ENCODE results near the gene MYO1B.
"Not testable (repeated sequence)": the region's sequence is repeated elsewhere in the genome, so short reads cannot be mapped to it uniquely, and the experiment has no call there.

The MYO1B gene

DNA sequence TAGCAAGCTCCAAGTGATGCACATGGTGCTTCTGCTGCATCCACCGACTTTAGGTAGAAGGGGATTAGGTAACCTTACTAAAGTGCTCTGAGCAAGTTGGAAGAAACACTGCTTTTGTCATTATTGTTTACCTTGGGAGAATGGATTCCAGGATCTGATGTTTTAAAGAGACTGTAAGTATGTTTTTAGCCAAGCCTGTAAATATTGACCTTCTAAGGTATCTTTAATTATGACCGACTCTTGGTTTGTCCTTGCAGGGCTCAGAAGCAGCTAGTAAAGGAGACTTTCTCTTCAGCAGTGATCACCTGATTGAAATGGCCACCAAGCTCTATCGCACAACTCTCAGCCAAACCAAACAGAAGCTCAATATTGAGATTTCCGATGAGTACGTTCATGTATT lies 170.7 kb downstream of the MYO1B start:
- DNase-seq: no peak

DNA sequence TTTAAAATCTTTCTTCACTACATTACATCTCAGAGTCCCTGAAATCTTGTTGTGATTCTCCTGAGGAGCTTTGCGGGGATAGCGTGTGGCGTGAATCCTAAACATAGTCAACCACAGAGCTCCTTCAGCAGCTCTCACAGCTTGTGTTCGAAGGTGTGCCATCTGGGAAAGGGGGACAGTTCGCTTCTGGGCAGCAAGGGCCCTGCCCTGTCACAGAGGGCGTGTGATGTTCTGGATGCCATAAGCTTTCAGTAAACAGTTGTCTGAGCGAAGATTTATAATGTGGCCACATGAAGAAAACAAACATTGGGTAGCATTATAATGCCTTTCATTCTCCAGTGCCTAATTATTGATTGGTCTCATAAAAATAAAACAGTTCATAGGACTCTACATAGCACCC lies 172.5 kb downstream of the MYO1B start:
- DNase-seq: no peak

DNA sequence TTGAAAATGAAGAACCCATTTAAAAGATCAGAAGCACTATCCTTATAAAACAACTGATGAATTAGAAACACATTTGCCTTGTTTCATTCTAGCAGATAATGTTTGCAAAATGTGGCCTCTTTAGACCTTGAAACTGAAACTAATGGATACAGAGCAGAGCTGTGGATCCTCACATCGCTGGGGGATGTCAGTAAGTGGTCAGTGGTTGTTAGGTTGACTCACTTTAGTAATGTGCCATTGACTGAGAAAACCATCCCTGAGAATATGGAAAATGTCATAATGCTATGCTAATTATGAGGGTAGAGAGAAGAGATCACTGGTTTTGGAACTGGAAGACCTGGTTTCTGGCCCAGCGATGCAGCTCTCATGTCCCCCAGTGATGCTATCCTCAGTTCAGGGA lies 176.7 kb downstream of the MYO1B start:
- no peak for DNase-seq

DNA sequence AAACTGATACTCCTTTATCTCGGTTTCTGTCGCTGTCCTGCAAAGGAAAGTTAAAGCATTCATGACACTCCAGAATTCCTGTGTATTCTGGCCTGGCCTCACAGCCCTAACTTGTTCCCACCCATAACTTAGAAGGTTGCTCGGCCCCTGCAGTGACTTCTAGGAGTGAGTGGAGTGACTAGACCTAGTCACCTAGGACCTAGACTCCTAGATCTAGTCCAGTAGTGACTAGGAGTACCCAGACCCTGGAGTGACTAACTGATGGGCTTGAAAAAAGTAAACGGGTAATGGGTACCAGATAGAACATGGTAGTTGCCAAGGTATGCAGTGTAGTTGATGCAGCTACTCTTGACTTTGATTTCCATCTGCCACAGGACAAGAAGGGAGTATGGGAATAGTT lies 181.8 kb downstream of the MYO1B start:
- DNase-seq: no peak

DNA sequence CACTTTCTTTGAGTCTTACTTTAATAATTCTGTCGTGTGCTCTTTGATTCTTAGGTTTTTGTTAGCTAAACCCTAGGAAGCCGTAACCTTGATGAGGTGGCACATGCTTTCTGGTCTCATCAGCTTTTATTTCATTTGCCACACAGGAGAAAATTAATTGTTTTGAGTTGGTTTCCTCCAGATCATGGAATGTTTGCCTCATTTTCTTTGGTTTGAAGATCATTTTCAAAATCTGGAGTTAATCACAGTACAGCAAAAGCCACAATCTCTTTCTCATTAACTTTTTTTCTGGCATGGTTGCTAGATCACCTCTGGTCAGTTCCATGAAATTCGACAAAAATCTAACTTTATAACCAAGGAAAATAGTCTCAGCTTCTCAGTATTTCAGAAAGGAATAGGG lies 182.9 kb downstream of the MYO1B start:
- DNase-seq: no peak

DNA sequence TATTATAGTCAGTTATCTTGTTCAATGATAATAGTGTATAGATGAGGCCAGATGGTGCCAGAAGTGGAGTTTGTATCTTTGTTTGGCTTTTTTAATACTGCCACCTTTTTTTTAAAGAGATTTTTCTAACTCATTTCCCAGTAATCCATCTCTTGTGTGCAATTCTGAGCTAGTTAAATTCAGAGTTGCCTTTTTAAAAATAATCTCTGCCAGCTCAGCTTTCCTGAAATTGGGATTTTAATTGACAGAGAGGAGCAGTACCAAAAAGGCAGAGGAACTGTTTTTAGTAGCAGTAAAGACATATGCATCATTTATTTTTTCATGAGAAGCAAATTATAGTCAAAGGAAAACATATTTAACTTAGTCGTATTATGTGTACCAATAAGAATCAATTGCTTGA lies 185.3 kb downstream of the MYO1B start:
- no peak for DNase-seq

DNA sequence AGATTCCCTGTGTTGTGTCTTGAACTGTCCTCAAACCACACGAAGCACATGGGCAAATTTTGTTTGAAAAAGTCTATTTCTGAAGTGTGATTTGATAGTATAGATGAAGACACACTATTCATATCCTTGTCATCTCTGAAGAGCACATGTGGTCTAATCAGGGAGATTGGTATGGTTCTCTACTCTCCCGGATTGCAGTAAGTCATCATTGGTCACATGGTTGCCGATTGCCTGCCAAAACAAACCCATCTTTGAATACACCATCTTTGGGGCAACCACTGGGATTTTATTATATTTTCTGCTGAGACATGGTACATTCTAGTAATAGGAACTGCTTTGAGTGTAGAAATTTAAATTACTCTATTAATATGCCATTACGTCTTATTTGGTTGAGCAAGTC lies 186.9 kb downstream of the MYO1B start:
- no peak for DNase-seq

DNA sequence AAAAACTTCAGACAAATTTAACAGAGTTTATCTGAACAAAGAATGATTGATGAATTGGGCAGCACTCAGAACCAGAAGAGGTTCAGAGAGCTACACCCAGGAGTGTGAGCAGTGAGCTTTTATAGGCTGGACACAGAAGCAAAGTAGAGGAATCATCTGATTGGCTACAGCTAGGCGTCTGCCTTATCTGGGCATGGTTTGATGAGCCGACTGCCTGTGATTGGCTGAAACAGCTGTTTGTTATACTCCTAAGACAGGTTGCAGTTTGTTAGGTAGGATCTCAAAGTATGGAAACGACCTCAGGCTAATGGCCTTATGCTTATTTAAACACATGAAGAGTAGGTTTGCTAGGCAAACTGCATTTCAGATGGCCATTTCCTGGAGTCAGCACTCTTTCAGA lies 188.9 kb downstream of the MYO1B start:
- DNase-seq: no peak

DNA sequence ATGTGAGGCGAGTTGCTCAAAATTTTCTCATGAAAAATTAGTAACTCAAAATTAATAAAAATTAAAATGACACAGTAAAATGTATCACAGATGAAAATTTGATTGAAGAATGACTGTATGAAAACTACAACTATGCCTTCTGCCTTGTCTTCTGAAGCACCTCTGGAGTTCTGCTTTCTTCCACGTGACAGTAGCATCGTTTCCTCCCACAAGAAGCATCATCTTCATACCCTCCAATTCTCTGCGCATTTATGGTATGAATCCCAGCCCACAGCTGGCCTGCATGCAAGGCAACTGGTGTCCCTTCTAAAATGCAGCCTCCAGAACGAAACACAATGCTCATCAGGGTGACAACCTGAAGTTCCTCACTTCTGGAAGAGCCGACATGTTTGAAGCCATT lies 189.9 kb downstream of the MYO1B start:
- DNase-seq: no peak

DNA sequence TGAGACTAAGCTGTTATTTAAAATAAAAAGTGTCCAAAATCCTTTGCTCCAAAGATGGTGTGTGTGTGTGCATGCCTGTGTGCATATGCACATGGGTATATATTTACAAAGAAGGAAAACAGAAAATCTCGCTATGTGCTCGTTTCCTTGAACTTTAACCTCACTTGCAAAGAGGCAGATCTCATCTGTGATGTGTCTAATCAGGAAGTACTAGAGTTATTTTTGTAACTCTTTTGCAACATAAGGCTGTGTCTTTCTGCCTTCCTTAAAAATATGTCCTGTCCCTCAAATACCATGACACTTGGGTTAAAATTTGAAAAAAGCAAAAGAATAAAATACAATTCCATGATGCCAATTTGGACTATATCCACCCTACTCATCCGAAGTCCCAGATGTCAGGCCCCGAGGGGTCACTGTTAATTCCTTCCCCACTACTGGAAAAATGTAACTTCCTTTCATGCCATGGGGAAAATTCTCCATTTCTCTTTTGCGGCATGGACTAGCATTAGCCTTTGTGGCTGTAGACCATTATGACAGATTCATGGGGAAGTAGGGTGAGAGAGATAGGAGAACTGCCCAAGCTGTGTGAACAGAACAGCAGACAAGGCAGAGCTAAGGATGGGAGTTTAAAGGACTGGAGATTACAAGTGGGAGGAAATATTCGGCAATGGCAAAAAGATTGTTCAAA lies 191.3 kb downstream of the MYO1B start:
- DNase-seq: no peak

DNA sequence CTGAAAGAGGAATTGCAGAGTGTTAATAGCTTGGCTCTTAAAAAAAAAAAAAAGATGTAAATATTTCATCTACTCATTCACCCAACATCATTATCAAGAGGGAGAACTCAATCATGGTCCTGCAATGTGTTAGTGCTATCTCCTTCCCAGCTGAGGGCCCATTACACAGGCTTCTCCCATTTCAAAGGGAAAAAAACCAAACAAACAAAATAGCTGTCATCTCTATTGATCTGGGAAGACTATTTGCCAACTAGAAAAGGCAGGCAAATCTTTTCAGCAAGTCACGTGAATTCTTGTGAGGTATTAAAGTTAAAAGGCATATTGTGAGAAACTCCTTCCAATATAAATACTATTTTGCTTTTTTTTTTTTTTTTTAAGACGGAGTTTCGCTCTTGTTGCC lies 194.3 kb downstream of the MYO1B start:
- no peak for DNase-seq

DNA sequence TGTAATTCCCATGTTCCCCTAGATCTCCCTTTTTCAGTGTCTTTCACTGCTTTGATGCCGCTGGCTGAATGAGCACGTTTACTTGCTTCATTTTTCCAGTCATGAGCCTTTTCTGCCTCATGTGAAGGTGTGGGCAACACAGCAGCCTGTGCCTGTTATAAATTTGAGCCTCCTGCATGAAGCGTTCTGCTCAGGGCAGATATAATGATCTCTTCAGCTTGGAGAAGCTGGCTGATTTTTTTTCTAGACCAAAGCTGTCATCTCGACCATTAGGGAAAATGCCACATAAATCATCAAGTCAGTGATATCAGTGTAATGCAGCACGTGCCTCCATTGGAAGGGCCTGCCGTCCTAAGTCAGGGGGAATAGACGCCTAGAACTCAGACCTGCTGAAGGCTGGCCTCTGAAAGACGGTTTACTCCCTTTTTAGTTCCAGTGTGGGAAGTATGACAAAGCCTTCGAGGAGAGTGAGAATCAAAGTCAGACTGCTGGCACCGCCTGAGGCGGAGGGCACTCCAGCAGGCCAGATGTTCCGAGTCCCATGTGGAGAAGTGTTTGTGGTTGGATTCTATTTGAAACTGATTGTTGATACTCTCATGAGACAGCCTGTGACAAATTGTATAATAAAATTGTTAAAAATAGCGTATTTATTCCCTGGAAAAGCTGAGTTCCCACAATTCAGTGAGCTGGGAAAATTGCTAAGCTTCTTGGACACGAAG lies 196.5 kb downstream of the MYO1B start:
- no peak for DNase-seq

DNA sequence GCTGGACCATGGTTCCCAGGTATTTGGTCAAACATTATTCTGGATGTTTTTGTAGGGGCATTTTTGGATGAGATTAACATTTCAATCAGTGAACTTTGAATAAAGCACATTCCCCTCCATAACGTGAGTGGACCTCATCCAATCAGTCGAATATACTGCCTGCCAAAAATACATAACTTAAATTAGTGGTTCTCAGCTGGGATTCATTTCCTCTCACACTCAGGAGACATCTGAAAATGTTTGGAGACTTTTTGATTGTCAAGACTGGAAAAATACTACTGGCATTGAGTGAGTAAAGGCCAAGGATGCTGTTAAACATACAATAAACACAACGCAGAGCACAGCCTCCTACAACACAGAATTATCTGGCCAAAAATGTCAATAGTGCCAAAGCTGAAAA lies 198.2 kb downstream of the MYO1B start:
- DNase-seq: no peak

DNA sequence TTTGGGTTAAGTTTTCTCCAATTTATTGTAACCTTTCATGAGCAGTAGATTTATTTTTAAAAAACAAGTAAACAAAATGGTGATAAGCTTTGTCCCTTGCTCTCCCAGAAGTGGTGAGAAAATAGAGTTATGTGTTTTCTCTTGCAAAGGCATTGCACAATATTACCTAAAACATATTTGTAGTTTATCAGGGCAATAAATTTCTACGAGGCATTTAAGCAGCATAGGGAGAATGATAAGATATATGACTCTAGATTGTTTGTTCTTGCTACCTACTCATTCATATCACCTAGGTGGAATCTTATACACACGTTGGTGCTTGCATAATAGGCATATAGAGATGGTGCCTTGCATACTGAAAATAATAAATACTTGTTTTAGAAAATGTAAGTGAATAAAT lies 201.7 kb downstream of the MYO1B start:
- no peak for DNase-seq

DNA sequence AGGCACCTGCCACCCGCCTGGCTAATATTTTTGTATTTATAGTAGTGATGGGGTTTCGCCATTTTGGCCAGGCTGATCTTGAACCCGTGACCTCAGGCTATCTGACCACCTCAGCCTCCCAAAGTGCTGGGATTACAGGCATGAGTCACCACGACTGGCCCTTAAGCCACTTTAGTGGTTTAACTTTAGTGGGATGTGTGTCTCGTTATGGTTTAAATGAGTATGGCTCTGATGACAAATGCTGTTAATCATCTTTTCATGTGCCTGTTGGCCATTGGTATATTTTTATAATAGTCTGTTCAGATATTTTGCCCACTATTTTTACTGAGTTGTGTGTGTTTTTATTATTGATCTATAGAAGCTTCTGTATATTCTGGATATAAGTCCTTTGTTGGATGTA lies 205.9 kb downstream of the MYO1B start:
- no peak for DNase-seq

DNA sequence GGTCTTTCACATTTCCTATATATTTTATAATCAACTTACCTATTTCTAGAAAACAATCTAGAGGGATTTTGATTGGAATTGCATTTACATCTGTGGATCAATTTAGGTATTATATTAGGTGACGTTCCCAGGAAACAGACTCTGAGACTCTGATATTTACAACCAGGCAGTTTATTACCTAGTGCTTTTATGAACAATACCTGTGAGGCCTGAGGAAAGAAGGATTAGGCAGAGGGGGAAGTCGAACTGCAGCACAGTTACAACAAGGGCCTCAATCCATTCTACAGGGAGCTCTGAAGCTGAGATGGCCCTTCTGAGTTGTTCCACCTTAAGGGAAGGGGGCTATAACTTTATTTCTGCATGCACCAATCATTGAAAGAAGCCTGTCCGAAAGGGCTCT lies 206.9 kb downstream of the MYO1B start:
- DNase-seq: no peak

DNA sequence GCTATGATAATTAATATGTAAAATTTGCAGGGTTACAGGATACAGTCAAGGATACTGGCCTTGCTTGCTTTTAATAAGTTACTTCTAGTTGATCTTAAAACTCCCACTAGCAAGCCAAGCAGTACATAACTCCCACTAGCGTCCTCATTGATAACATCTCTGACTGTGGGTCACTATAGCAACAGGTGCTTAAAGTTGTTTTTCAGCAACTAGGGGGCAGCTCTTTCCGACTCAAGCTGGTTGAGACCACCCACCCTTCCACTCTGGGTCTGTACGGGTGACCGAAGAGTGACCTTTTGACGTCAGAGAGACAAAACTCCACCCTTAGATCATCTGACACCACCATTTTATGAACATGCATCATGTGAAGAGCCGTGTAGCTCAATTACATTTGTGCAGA lies 208.6 kb downstream of the MYO1B start:
- no peak for DNase-seq

DNA sequence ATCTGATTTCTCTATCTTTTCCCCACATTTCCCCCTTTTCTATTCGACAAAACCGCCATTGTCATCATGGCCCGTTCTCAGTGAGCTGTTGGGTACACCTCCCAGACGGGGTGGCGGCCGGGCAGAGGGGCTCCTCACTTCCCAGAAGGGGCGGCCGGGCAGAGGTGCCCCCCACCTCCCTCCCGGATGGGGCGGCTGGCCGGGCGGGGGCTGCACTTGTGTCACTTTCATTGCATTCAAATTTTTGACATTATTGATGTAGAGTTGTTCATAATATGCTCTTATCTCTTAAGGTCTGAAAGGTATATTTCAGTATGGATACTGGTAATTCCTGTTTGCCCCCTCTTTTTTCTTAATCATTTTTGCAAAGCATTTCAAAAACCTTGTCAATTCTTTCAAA lies 211.3 kb downstream of the MYO1B start:
- DNase-seq: not testable (repeated sequence)

DNA sequence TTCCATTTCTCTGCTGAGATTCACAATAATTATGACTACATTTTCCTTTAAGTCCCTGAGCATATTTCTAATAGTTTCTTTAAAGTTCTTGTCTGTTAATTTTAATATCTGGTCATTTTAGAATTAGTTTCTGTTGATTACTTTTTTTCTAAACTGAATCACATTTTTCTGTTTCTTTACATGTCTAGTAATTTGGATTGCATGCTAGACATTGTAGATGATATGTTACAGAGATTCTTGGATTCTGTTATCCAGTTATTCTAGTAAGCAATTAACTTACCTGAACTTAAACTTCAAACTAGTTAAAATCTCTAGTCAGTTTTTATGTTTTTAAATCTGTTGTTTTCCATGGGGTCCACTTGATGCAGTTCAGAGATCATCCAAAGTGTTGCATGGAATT lies 214.0 kb downstream of the MYO1B start:
- DNase-seq: no peak

DNA sequence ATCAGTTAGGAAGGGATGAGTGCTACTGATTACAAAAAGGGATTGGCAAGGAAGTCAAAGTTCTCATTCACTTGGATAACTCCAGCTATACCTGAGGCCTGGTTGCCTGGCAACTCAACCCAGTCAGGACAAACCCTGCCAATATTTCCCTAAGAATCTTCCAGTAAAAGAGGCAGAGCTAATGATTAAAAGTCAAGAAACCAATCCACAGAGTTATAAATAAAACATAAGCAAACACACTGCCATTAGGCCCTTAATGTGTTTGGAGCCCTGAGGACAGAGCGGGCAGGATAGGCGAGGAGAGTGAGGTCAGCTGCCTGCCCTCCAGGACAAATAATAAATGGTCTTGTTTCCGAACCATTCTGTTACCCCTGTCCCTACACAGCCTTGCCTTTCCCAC lies 217.2 kb downstream of the MYO1B start:
- no peak for DNase-seq

DNA sequence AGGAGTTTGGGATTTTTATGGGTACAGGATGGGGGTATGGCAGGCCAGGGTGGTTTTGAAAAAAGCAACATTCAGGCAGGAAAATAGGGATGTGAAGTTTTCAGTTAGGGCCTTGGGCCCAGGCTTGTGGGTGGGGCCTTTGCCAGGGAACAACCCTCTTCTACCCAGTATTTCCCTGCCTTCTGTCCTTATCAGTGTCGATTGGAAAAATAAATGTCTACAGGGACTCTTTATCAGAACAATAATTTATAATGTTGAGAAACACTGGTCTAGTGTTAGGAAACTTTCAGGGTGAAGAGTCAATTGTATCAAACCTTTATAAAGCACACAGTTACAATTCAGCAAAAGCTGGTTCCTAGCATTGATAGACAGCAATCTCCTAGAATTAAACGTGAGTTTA lies 218.6 kb downstream of the MYO1B start:
- DNase-seq: no peak

DNA sequence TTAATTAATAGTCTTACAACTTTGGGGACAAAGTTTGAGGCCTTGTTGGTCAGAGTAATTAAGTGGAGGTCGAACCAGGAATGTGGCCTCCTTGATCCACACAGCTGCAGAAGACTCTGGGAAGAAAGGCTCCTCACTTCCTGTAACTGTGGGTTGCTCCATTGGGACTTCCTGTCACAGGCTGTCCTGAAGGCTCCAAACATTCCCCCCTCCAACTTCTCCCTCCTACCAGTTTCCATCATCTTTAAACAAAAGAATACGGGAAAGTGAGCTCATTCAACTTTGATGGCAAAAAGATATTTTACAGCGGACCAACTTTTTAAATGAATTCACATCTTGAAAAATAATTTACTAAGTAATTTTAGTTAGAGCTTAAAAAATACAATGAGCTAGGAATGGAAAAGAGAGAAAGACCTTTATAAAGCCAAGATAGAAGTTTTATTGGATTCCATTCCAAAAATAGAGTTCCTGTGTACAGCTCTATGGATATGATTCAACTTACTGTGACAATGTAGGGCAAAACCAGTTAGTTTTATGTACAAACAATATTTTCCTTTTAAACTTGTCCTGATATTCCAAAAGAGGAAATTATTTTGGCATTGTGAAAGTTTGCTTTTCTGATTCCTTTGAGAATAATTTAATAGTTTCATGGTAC lies 220.7 kb downstream of the MYO1B start:
- DNase-seq: no peak

DNA sequence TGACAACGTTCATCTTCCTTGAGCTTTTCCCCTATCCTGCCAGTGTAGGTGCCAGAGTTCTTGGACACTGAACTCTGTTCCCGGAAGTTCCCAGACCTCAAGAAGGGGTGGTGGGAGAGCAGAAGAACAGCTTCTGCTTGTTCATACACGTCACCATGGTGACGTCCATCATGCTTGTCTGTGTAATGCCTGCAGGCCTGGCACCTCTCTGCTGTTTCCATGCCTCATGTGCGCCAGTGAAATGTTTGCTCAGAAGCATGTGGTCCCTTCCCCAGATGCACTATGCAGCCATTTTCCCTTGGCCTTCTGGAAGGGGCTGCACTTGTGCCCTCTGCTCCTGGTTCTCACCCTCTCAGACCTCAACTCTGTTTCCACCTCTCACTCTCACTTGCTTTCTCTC lies 221.9 kb downstream of the MYO1B start:
- no peak for DNase-seq

DNA sequence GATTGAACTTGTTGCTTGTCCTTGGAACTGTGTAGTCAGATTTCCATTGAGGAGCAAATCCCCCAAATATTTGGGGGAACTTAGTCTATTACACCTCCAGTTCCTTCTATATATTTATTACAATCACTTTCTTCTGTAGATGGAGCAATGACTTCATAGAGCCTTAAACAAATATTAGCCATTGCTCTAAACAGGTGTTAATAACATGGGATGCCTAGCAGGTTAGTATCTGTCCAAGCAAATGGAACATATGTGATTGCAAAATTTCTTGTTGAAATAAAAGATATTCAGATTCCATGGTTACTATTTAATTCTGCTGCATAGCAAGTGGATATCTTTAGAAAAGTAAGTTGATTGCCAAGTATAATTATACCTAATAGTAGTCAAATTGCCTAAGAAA lies 225.1 kb downstream of the MYO1B start:
- DNase-seq: no peak

DNA sequence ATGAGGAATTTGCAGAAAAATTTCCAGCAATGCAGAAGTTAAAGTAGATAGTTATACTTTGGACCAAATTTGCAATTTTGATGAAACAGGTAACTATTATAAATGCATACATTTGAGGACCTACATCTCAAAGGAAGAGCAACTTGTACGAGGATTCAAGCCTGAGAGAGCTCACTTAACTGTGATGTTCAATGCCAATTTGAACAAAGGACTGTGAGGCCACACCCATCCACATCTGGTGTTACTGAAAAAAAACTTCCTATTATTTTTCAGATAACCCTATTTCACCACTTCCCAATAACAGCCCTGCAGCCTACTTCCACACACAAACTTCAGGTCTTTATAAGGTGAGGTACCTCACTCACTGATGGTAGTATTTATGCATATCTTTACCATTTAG lies 229.3 kb downstream of the MYO1B start:
- no peak for DNase-seq
